CD4-positive, alpha-beta T cell treated with Interleukin-15 for 1 hour (primary cell): ENCODE results near the gene KCNIP4.

Experiments
- DNase-seq: peaks from one replicate; pipeline ENCODE4 v3.0.0-alpha.2; 2020

The KCNIP4 gene

DNA sequence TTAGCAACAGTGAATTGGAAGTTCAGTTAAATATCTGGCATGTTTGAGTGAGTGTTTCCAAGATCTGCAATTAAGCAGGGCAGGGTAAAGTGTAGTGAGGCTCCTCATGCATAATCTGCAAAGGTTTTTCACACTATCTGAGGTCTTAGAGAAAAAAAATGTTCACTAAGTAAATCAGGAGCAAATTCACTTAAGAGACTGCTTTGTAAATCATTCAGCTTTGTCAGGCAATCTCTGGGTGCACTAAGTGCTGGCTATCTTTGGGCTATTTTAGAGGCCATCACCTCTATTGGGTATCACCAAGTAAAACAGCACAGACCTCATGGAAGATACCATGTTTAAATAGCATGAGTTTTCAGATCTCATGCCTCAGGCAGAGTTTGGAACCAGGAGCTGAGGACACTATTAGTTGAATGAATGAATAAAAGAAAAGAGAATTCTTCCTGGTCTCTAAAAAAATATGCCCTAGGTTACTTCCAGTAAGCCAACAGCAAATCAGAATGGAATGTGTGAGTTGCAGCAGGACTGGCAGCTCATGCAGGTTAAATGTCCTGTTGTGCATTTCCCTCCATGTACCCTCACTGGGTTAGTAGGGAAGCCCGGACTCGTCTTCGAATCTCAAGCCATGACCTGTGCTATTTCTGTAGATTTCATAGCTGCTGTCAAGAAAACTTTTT, 195.3 kb downstream of the KCNIP4 start:
- no peak for DNase-seq

DNA sequence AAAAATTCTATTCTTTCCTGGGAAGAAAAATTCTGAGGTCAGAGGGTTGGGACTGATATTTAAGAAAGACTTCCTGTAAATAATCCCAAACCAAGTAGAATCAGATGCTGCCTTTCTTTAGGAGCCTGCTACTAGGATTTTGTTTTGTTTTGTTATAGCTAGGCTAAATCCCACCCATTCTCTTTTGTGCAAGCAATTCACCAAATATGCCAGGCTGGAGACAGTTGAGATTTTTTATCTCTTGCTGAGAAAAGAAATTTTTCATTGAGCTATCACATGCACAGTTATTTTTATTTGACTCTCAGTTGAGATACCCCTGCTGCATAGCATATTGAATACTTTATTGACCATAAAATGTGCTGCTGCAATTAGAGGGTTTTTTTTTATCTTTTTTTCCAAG, 196.0 kb downstream of the KCNIP4 start:
- no peak for DNase-seq

DNA sequence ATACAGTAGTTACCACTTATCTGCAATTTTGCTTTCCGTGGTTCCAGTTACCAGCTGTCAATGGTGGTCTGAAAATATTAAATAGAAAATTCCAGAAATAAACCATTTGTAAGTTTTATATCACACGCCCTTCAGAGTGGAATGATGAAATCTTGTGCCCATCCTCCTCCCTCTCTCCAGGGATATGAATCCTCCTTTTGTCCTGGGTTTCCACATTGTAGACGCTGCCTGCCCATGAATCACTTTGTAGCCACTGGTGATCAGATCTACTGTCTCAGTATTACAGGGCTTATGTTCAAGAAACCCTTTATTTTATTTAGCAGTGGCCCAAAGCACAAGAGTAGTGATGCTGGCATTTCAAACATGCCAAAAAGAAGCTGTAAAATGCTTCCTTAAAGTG, 198.6 kb downstream of the KCNIP4 start:
- DNase-seq: no peak

- DNase-seq: no peak
These were observed 199.2 kb downstream of the KCNIP4 start for GRCh38 chr4:21749412-21749811.

GRCh38 chr4:21744046-21744445, 204.5 kb downstream of the KCNIP4 start:
- DNase-seq: no peak

DNA sequence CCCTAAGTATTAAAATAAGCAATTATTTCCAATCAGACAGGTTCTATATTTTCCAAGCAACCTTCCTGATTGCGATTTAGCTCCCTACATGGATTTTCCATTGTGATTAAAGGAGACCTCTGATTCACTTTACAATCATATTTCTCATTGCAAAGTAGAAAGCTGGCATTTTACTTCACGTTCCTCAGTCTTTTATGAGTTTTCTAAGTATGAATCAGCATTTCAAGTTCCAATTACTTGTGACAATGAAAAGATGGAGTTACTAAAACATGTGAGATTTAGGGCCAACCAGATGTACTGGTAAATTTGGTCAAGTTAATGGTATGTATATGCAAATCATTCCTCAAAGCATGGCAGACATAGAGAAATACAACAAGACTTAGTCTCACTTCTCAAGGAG, 206.2 kb downstream of the KCNIP4 start:
- DNase-seq: no peak

GRCh38 chr4:21738821-21739220, 209.8 kb downstream of the KCNIP4 start:
- DNase-seq: no peak

DNA sequence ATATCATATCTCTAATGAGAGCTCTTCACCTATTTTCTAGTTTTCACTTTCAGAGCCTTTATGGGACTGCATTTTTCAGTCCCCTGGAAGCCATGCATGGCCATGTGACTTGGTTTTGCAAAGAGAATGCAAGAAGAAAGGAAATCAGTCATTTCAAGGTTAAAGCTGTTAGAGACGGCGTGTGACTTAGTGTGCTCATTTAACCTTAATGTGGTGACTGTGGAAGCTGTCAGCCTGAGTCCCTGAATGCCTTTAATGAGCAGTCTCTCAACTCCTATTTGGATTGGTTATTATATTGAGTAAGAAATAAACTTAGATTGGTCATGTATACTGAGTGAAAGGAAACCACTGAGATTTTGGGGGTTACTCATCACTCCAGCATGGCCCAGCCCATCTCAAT, 212.7 kb downstream of the KCNIP4 start:
- no peak for DNase-seq

DNA sequence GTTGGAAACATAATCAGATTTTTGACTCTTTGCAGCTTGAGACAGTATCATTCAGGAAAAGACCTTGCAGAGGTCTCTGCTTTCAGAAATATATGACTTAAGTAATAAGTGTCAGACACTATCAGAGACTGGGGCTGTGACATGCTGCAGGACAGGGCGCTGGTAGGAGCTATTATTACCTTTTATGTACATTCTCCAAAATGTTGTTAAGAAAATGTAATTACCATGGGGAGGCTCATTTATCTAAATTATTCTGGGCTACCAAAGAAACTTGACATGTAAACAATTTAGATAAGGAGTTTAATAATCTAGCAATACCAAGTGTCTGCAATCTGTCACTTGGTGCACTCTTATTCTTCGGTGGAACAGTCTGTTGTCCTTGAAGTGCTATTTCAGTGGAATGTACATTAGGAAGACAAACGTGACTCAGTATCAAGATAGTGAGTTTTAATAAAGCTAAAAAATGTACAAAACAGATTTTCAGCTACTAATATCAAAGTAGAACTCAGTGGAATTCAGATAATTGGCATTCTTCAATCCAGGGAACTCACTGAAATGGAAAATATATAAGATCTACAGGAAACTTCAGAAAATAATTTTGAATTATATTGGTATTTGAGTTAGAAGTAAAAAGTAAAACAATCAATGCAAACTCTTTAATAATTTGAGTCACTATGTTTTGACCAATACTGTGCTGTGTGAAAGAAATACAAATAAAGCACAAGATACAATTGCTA, 214.5 kb downstream of the KCNIP4 start:
- DNase-seq: no peak

- DNase-seq: no peak
These were observed 220.3 kb downstream of the KCNIP4 start for GRCh38 chr4:21728304-21728703.

GRCh38 chr4:21726255-21726815, 222.2 kb downstream of the KCNIP4 start:
- DNase-seq: no peak

- DNase-seq: no peak
These were observed 226.3 kb downstream of the KCNIP4 start for GRCh38 chr4:21722157-21722839.

DNA sequence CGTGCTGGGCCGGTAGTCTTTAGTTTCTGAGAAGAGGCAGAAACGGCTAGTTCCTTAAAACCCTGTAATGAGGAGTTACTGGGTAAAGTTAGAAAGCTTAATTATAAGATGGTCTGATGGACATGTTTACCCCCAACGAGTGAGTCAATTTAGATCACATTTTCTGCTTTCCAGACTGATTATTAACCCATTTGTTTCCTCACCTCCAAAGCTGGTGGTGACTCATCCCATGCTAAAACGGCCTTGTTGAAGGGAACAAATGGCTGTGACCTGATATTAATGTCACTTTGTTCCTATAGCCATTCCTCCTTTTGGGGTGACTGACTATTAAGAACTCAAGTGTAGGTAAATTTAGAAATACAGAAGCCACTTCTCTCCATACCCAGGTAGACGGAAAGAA, 232.0 kb downstream of the KCNIP4 start:
- no peak for DNase-seq

DNA sequence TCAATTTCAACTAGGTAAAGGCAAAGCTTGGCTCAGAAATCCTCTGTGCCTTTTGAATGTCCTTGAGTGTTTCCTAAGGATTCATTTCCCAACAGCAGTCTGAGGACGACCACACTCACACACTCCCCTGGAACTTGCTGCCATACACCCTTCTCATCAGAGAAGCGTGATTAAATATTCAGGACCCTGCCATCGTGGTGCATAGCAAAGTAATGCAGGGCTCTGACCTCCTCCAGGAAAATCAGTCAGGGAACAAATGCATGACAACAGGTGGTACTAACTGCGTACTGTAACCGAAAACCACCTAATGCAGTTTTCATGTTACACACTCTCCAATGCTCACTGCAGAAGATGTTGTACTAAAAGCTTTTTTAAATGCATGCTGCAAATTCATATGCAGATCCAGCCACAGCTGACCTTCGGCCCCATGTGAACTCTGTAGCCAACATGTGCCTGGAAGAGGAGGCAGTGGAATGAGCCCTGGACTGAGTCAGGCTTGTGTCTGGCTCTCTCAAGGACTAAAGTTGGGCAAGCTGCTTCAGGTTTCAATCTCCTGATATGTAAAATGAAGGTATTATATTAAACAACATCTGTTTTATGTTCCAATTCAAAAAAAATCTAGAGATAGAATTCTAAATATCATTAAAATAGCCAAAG, 238.3 kb downstream of the KCNIP4 start:
- no peak for DNase-seq

DNA sequence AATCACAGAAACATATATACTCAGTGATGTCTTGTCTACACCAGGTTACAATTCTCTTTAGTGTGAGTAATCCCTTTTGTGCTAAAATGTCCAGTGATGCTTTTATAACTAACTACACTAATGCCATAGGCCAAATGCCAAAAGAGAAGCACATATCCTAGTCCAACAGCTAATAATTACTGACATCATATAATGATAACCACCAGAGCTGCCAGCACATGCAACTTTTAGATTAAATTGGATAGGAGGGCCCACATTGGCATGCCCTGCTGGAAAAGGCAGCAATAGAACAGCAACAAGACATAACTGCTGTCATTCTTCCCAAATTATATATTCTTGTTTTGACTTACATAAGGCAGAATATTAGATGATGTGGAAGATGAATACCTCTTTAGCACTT, 238.8 kb downstream of the KCNIP4 start:
- DNase-seq: no peak

- DNase-seq: no peak
These were observed 239.5 kb downstream of the KCNIP4 start for GRCh38 chr4:21709031-21709430.

DNA sequence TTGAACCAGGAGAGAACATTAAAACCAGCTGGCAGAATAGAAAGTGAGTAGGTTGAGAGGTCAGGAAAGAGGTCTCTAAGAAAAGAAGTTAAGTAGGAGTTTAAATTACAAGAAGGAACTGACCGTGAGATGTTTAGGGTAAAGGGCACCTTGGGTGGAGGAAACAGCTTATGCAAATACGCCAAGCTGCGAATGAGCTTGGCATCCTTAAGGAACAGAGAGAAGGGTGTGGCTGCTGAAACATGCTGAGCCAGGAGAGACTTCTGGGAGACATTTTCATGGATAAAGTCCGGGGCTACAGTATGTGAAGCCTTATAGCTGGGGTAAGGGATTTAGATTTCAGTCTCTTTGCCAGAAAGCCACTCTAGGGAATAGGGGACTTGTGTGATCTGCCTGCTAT, 249.1 kb downstream of the KCNIP4 start:
- no peak for DNase-seq

DNA sequence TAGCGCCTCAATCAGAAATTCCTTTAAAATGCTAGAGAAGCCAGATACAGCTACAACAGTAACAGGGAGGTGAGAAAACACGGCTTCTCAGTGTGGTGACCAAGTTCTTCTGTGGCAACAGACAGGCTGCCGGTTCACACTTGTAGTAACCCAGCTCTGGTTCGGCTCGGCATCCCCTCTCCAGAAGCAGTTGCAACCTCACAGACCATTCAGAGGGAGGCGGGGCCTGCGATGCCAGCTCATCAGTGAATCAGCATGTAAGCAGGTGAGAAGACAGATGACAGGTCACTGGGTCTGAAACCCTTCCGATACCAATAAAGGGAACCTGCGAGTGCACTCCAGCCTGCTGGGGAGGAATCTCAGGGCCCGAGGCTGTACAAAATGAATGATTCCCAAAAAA, 251.0 kb downstream of the KCNIP4 start:
- DNase-seq: no peak

DNA sequence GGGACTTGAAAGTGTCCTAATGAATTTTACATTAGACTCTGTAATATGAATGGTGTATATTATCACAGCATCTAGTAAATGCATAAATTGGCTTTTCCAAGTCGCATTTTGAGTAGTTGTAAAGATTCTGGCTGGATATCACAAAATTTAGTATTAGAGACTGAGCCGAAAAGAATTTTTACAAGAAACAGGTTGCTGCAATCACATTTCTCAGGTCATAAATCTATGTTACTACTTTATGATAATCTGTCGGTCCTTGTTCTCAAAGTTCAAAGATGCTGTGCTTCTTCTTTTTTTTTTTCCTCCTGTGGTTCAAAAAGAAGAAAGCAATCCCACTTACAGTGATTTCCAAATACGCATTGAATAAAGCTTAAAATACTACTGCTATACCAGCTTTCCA, 253.4 kb downstream of the KCNIP4 start:
- no peak for DNase-seq

GRCh38 chr4:21692241-21692640, 256.3 kb downstream of the KCNIP4 start:
- DNase-seq: no peak

GRCh38 chr4:21688596-21689265, 259.8 kb downstream of the KCNIP4 start:
- no peak for DNase-seq

- DNase-seq: no peak
These were observed 262.7 kb downstream of the KCNIP4 start for GRCh38 chr4:21685911-21686310.
